Naive thymus-derived CD4-positive, alpha-beta T cell (primary cell): ENCODE data around the gene PRMT5. TPM values are rescaled to one million over a fixed set of nuclear protein-coding genes. Genes with fewer than 3 reads are reported as not detected.

Experiments used
- ATAC-seq: fragments of 150-1000 bp; cut with Tn5 transposase; 2 replicates; pipeline ENCODE4 v1.10.0; 2021; ENCODE audit warnings: mild to moderate bottlenecking, moderate library complexity
- CTCF ChIA-PET: fragments of 350-600 bp; sonication (Branson Sonifier 250); formaldehyde crosslinking; loops from one replicate; lab custom pipeline; 2021; ENCODE audit warnings: antibody characterized with exemption; lab: Charles Lee
- POLR2A ChIA-PET: fragments of 350-600 bp; sonication (Branson Sonifier 250); formaldehyde crosslinking; loops from one replicate; lab custom pipeline; 2021; ENCODE audit warnings: antibody characterized with exemption, inconsistent platforms; lab: Charles Lee
- DNase-seq, 9 donors: peaks; one replicate each; pipeline versions ENCODE4 v3.0.0 to v3.0.0-alpha.2; 2020 to 2022; ENCODE audit warnings: mixed read lengths in 1 of 9
- H3K27ac ChIP-seq: one replicate; pipeline ENCODE4 v1.7.0; 2013; ENCODE audit warnings: mild to moderate bottlenecking, low read depth, low read length, moderate library complexity
- H3K27me3 ChIP-seq, 2 donors: one replicate each; pipeline ENCODE4 v1.7.0; 2013; ENCODE audit warnings: low read length in 2 of 2, mild to moderate bottlenecking in 2 of 2, moderate library complexity in 2 of 2; ENCODE audit not compliant: control insufficient read depth in 2 of 2, insufficient read depth in 2 of 2
- H3K36me3 ChIP-seq, 3 experiments: 1 replicate in 2 of 3; 2 replicates in 1 of 3; pipeline ENCODE4 v1.7.0; 2013; ENCODE audit warnings: low read length in 3 of 3, mild to moderate bottlenecking in 3 of 3, moderate library complexity in 1 of 3; ENCODE audit not compliant: insufficient read depth in 3 of 3, control insufficient read depth in 2 of 3
- H3K4me1 ChIP-seq, 2 donors: one replicate each; pipeline ENCODE4 v1.7.0; 2013; ENCODE audit warnings: low read length in 2 of 2, mild to moderate bottlenecking in 2 of 2, moderate library complexity in 1 of 2; ENCODE audit not compliant: control insufficient read depth in 2 of 2, insufficient read depth in 2 of 2
- H3K4me3 ChIP-seq: 2 replicates; pipeline ENCODE4 v1.7.0; 2013; ENCODE audit warnings: mild to moderate bottlenecking, low read length
- H3K9me3 ChIP-seq, 3 experiments: 1 replicate in 2 of 3; 2 replicates in 1 of 3; pipeline ENCODE4 v1.7.0; 2013; ENCODE audit warnings: low read length in 3 of 3; ENCODE audit not compliant: control insufficient read depth in 2 of 3
- H3K27ac Mint-ChIP-seq, 9 donors: one replicate each; pipeline ENCODE4 v1.8.0; 2020 to 2022; ENCODE audit warnings: mixed read lengths in 9 of 9, mild to moderate bottlenecking in 8 of 9, moderate library complexity in 5 of 9, inconsistent platforms in 2 of 9
- H3K27me3 Mint-ChIP-seq, 5 donors: one replicate each; pipeline ENCODE4 v1.8.0; 2021 to 2022; ENCODE audit warnings: mixed read lengths in 5 of 5, mild to moderate bottlenecking in 1 of 5
- H3K36me3 Mint-ChIP-seq, 5 donors: one replicate each; pipeline ENCODE4 v1.8.0; 2020 to 2022; ENCODE audit warnings: mixed read lengths in 5 of 5, mild to moderate bottlenecking in 3 of 5, inconsistent platforms in 1 of 5
- H3K4me1 Mint-ChIP-seq, 7 donors: one replicate each; pipeline ENCODE4 v1.8.0; 2020 to 2022; ENCODE audit warnings: mixed read lengths in 7 of 7, mild to moderate bottlenecking in 3 of 7, inconsistent platforms in 1 of 7
- H3K4me3 Mint-ChIP-seq, 10 donors: one replicate each; pipeline ENCODE4 v1.8.0; 2020 to 2022; ENCODE audit warnings: mild to moderate bottlenecking in 10 of 10, mixed read lengths in 10 of 10, moderate library complexity in 6 of 10, inconsistent platforms in 2 of 10
- H3K9me3 Mint-ChIP-seq, 11 donors: one replicate each; pipeline ENCODE4 v1.8.0; 2020 to 2022; ENCODE audit warnings: mixed read lengths in 11 of 11, mild to moderate bottlenecking in 4 of 11, inconsistent platforms in 1 of 11, moderate library complexity in 1 of 11
- intact Hi-C, 2 donors: fragments of 100-400 bp; cut with micrococcal nuclease; formaldehyde crosslinking; loops; one replicate each; pipeline ENCODE4 v1.15.1; 2023
- polyA plus RNA-seq, 2 donors: library from polyadenylated mRNA; unstranded; fragments of 300-500 nt; fragmentation: Illumina TruSeq; gene quantifications; one replicate each; pipeline ENCODE4 v1.2.3, GENCODE V29; 2021
- total RNA-seq, 6 experiments: library from RNA in 5 of 6; stranded (reverse) in 5 of 6; gene quantifications; 1 replicate in 5 of 6; 2 replicates in 1 of 6; pipeline ENCODE4 v1.2.3 and lab custom pipeline; 2021 to 2026

PRMT5 gene
- total and polyA plus RNA-seq, 7 experiments from 2014 or later: 24.9 to 82.8 (median 36.3) TPM

GRCh38 chr14:22870811-22871223 lies 58.4 kb downstream of the PRMT5 start:
- ChIA-PET CTCF (interaction anchor here (0.6 to 5.2 kb wide), 10 partner anchors 14 to 314 kb away, joined by 3 to 75 read pairs (median 6); partner anchors contain the start of gene REM2), POLR2A (interaction anchor here (0.7 to 8.6 kb wide), 18 partner anchors 9 to 311 kb away, joined by 3 to 145 read pairs (median 4); partner anchors contain the start of genes ACIN1, C14orf119, DAD1 and MRPL52)
- peak overlapping the region; percentile 86 to 98 (median 95) for H3K4me3 Mint-ChIP-seq
- H3K36me3 Mint-ChIP-seq: peaks cover 4 to 17% (median 8%) of the 10 kb centered on the region in 5 donors
- no peaks in the 10 kb centered on the region for H3K9me3 ChIP-seq
- peaks cover 20 to 33% of the 10 kb centered on the region in 2 donors for H3K4me1 ChIP-seq
- H3K27me3 ChIP-seq: no peaks in the 10 kb centered on the region
- DNase-seq (no peak), ATAC-seq (no peak)
- H3K36me3 ChIP-seq: peaks cover 11 to 38% (median 22%) of the 10 kb centered on the region in 3 experiments
- H3K4me3 ChIP-seq: peak overlapping the region; percentile 72
- H3K27ac ChIP-seq: peak overlapping the region; percentile 86
- H3K4me1 Mint-ChIP-seq: peaks cover 27 to 50% (median 35%) of the 10 kb centered on the region in 7 donors
- intact Hi-C loops: loop anchor here (1.0 to 5.0 kb wide), 14 partner anchors 13 to 450 kb away; partner anchors contain the start of genes DAD1 (in 2 of the 2), MRPL52 (in 2 of the 2), OXA1L (in 2 of the 2) and RBM23 (in 2 of the 2)
- H3K27ac Mint-ChIP-seq: peak overlapping the region; percentile 97 to 99 (median 98)
- no peaks in the 10 kb centered on the region for H3K9me3 Mint-ChIP-seq
- H3K27me3 Mint-ChIP-seq: no peaks in the 10 kb centered on the region

Other genes with a start within 250 kb of the PRMT5 start
- 100 to 1,000 TPM; 112 to 177 (median 144) TPM for gene OXA1L, start 162.7 kb downstream of the PRMT5 start, total RNA-seq
- 10 to 100 TPM; 62.8 to 76.6 TPM for gene OXA1L, start 162.7 kb downstream of the PRMT5 start, polyA plus RNA-seq
- gene SLC7A7, start 113.9 kb downstream of the PRMT5 start, total RNA-seq: 10 to 100 TPM in 1 of 5 experiments, 1 to 10 TPM in 4; 1.1 to 71.1 (median 2.7) TPM
- gene SLC7A7, start 113.9 kb downstream of the PRMT5 start, polyA plus RNA-seq: 1 to 10 TPM; 1.1 to 1.4 TPM
- gene MRPL52, start 99.5 kb downstream of the PRMT5 start, total RNA-seq: 100 to 1,000 TPM in 1 of 5 experiments, 10 to 100 TPM in 4; 32.9 to 118 (median 48.2) TPM
- 100 to 1,000 TPM; 169 to 189 TPM for gene MRPL52, start 99.5 kb downstream of the PRMT5 start, polyA plus RNA-seq
- gene MMP14, start 92.8 kb downstream of the PRMT5 start, total RNA-seq: 1 to 10 TPM; 1.8 to 6.6 (median 2.0) TPM
- gene MMP14, start 92.8 kb downstream of the PRMT5 start, polyA plus RNA-seq: not detected
- gene LRP10, start 57.6 kb downstream of the PRMT5 start, total RNA-seq: 10 to 100 TPM; 55.5 to 76.1 (median 72.3) TPM
- 100 to 1,000 TPM in 1 of 2 donors, 10 to 100 TPM in 1; 68.0 to 103 TPM for gene LRP10, start 57.6 kb downstream of the PRMT5 start, polyA plus RNA-seq
- 1 to 10 TPM in 4 of 5 experiments, under 1 TPM in 1; 0.97 to 8.6 (median 5.4) TPM for gene REM2, start 46.2 kb downstream of the PRMT5 start, total RNA-seq
- gene REM2, start 46.2 kb downstream of the PRMT5 start, polyA plus RNA-seq: 1 to 10 TPM in 1 of 2 donors, under 1 TPM in 1; 0.58 to 1.4 TPM
- 100 to 1,000 TPM in 2 of 5 experiments, 10 to 100 TPM in 3; 91.9 to 140 (median 99.1) TPM for gene RBM23, start 10.2 kb downstream of the PRMT5 start, total RNA-seq
- gene RBM23, start 10.2 kb downstream of the PRMT5 start, polyA plus RNA-seq: 10 to 100 TPM; 51.2 to 75.0 TPM
- gene HAUS4, start 27.7 kb upstream of the PRMT5 start, total RNA-seq: 10 to 100 TPM; 27.1 to 50.7 (median 38.8) TPM
- 10 to 100 TPM; 41.3 to 45.0 TPM for gene HAUS4, start 27.7 kb upstream of the PRMT5 start, polyA plus RNA-seq
- 1 to 10 TPM in 3 of 5 experiments, under 1 TPM in 2; 0.49 to 3.2 (median 1.4) TPM for gene AJUBA, start 53.2 kb upstream of the PRMT5 start, total RNA-seq
- 1 to 10 TPM; 1.6 to 2.3 TPM for gene AJUBA, start 53.2 kb upstream of the PRMT5 start, polyA plus RNA-seq
- 10 to 100 TPM; 10.9 to 20.5 (median 12.1) TPM for gene C14orf93, start 80.8 kb upstream of the PRMT5 start, total RNA-seq
- 1 to 10 TPM; 5.7 to 8.1 TPM for gene C14orf93, start 80.8 kb upstream of the PRMT5 start, polyA plus RNA-seq
- 10 to 100 TPM; 19.2 to 69.1 (median 32.8) TPM for gene PSMB5, start 105.5 kb upstream of the PRMT5 start, total RNA-seq
- 10 to 100 TPM; 53.6 to 74.2 TPM for gene PSMB5, start 105.5 kb upstream of the PRMT5 start, polyA plus RNA-seq
- gene PSMB11, start 112.8 kb upstream of the PRMT5 start, total RNA-seq: 1 to 10 TPM in 1 of 5 experiments, under 1 TPM in 3, not detected in 1; 0.32 to 1.1 (median 0.66) TPM
- gene PSMB11, start 112.8 kb upstream of the PRMT5 start, polyA plus RNA-seq: 1 to 10 TPM in 1 of 2 donors, under 1 TPM in 1; 0.70 to 1.2 TPM
- 1 to 10 TPM; 1.5 to 3.7 (median 2.1) TPM for gene CDH24, start 128.1 kb upstream of the PRMT5 start, total RNA-seq
- under 1 TPM; 0.30 to 0.52 TPM for gene CDH24, start 128.1 kb upstream of the PRMT5 start, polyA plus RNA-seq
- 100 to 1,000 TPM; 222 to 360 (median 301) TPM for gene ACIN1, start 165.8 kb upstream of the PRMT5 start, total RNA-seq
- gene ACIN1, start 165.8 kb upstream of the PRMT5 start, polyA plus RNA-seq: 10 to 100 TPM in 1 of 2 donors, 1 to 10 TPM in 1; 8.7 to 18.6 TPM
- 10 to 100 TPM in 4 of 5 experiments, 1 to 10 TPM in 1; 6.0 to 49.9 (median 43.4) TPM for gene C14orf119, start 166.1 kb upstream of the PRMT5 start, total RNA-seq
- 100 to 1,000 TPM in 1 of 2 donors, 10 to 100 TPM in 1; 80.4 to 169 TPM for gene C14orf119, start 166.1 kb upstream of the PRMT5 start, polyA plus RNA-seq
- not detected for gene CIROP, start 175.6 kb upstream of the PRMT5 start, total RNA-seq
- not detected for gene CIROP, start 175.6 kb upstream of the PRMT5 start, polyA plus RNA-seq
- 1 to 10 TPM in 3 of 5 experiments, under 1 TPM in 2; 0.19 to 1.7 (median 1.2) TPM for gene CEBPE, start 189.9 kb upstream of the PRMT5 start, total RNA-seq
- gene CEBPE, start 189.9 kb upstream of the PRMT5 start, polyA plus RNA-seq: under 1 TPM; 0.60 to 0.65 TPM